ENCODE measurements around the gene NEDD9.

GRCh38 chr6:11237428-11237827 is 5.0 kb upstream of the NEDD9 start:
- TF ChIP-seq CTCF (IDR thresholded peaks at IDR 0.05; ENCODE audit: low read length) = no peak
- TF ChIP-seq EZH2 (IDR thresholded peaks at IDR 0.05; ENCODE audit: borderline replicate concordance, low read length) = no peak

Data from OCI-LY1 (cell line).